ENCODE data around the gene MAP3K1. TPM values are rescaled to one million over a fixed set of nuclear protein-coding genes. Genes with fewer than 3 reads are reported as not detected.

MAP3K1 gene
- total RNA-seq, 1 donor from 2014 or later = 26.3 TPM

DNA sequence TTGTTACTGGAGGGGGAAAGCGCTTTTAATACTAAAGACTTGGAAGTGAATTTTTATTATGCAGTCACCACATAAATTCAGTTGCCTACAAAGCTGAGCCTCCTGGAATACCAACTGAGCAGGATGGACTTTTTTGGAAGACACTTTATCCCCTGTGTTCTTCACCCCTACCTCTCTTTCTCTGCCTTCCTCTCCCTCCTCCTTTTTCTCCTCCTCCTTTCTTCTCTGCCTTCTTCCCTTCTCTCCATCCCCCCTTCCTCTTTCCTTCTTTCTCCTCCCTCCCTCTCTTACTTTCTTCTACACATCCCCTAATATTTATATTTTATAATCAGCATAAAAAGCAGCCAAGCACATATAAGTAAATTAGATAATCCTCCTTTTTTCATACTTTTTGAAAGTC is 39.6 kb downstream of the MAP3K1 start:
- TF ChIP-seq, protein P1, sequence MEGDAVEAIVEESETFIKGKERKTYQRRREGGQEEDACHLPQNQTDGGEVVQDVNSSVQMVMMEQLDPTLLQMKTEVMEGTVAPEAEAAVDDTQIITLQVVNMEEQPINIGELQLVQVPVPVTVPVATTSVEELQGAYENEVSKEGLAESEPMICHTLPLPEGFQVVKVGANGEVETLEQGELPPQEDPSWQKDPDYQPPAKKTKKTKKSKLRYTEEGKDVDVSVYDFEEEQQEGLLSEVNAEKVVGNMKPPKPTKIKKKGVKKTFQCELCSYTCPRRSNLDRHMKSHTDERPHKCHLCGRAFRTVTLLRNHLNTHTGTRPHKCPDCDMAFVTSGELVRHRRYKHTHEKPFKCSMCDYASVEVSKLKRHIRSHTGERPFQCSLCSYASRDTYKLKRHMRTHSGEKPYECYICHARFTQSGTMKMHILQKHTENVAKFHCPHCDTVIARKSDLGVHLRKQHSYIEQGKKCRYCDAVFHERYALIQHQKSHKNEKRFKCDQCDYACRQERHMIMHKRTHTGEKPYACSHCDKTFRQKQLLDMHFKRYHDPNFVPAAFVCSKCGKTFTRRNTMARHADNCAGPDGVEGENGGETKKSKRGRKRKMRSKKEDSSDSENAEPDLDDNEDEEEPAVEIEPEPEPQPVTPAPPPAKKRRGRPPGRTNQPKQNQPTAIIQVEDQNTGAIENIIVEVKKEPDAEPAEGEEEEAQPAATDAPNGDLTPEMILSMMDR (conservative IDR thresholded peaks at IDR 0.05) = no peak
- H3K4me3 Mint-ChIP-seq = no peak overlapping the region
- no peaks in the 10 kb centered on the region for H3K9me3 Mint-ChIP-seq
- no peak for DNase-seq (ENCODE audit: low read depth, low spot score)
- peaks cover 21% of the 10 kb centered on the region for H3K4me1 Mint-ChIP-seq
- no peaks in the 10 kb centered on the region for H3K27me3 Mint-ChIP-seq (ENCODE audit: low read depth)
- H3K36me3 Mint-ChIP-seq (ENCODE audit: low read depth) = peaks cover 2% of the 10 kb centered on the region
- no peak overlapping the region for H3K27ac Mint-ChIP-seq (ENCODE audit: unreplicated experiment)

DNA sequence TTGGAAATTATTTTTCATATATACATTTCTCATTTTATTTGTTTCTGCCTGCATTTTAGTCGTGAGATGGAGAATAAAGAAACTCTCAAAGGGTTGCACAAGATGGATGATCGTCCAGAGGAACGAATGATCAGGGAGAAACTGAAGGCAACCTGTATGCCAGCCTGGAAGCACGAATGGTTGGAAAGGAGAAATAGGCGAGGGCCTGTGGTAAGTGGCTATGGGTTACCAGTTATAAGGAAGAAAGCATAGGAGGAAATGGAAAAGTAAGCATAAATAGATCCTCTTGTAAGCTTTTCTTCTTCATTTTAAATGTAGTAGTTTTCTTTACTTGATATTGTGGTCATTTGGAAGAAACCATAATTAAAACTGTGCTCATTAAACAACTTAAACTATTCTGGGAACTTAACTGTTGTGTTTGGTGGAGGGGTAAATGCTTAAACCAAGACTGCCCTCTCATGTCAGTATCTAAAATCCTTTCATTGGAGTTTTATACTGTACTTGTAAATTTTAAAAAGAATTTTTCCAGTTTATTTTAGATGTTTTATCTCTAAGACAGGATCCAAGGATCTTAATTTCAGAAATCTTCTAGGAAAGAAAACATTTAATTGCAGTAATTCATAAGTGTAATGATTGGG is 41.3 kb downstream of the MAP3K1 start:
- H3K27me3 Mint-ChIP-seq (ENCODE audit: low read depth) = no peaks in the 10 kb centered on the region

DNA sequence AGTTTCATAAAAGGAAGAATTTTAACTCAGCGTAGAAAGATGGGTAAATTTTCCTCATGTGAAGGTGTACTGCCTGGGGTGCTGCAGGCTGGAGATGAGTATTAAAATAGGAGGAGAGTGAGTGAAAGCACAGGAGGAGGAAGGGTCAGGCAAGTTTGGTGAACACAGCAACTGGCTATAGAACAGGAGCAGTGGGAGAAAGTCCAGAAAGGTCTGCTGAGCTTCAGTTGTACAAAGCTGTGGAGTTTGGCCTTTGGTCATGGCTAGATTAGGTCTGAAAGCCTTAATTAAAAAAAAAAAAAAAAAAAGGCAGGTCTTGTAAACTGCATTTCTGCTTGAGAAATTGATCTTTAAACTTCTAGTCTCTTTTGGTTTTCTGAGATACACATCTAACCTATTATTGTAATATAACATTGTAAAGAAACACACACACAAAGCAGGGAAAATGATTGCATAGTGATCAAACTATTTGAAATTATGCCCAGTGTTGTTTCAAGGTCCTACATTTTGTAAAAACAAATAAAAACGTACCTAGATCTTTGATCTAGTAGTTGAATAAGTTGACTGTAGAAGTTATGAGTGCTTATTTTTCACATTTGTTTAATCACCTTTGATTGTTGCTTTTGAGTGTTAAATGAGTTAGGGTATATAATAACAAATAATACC is 43.6 kb downstream of the MAP3K1 start:
- H3K4me1 Mint-ChIP-seq = peaks cover 10% of the 10 kb centered on the region
- H3K27me3 Mint-ChIP-seq (ENCODE audit: low read depth) = no peaks in the 10 kb centered on the region
- TF ChIP-seq, protein P1 (conservative IDR thresholded peaks at IDR 0.05) = no peak
- H3K4me3 Mint-ChIP-seq = no peak overlapping the region
- no peaks in the 10 kb centered on the region for H3K9me3 Mint-ChIP-seq
- DNase-seq (ENCODE audit: low read depth, low spot score) = no peak
- no peak overlapping the region for H3K27ac Mint-ChIP-seq (ENCODE audit: unreplicated experiment)
- peaks cover 14% of the 10 kb centered on the region for H3K36me3 Mint-ChIP-seq (ENCODE audit: low read depth)

More for the DNA sequence above, 41.3 kb downstream of the MAP3K1 start:
- no peaks in the 10 kb centered on the region for H3K9me3 Mint-ChIP-seq
- H3K27ac Mint-ChIP-seq (ENCODE audit: unreplicated experiment) = no peak overlapping the region
- H3K4me3 Mint-ChIP-seq = no peak overlapping the region
- peaks cover 17% of the 10 kb centered on the region for H3K4me1 Mint-ChIP-seq
- TF ChIP-seq, protein P1 (conservative IDR thresholded peaks at IDR 0.05) = no peak
- DNase-seq (ENCODE audit: low read depth, low spot score) = no peak
- H3K36me3 Mint-ChIP-seq (ENCODE audit: low read depth) = peaks cover 10% of the 10 kb centered on the region

DNA sequence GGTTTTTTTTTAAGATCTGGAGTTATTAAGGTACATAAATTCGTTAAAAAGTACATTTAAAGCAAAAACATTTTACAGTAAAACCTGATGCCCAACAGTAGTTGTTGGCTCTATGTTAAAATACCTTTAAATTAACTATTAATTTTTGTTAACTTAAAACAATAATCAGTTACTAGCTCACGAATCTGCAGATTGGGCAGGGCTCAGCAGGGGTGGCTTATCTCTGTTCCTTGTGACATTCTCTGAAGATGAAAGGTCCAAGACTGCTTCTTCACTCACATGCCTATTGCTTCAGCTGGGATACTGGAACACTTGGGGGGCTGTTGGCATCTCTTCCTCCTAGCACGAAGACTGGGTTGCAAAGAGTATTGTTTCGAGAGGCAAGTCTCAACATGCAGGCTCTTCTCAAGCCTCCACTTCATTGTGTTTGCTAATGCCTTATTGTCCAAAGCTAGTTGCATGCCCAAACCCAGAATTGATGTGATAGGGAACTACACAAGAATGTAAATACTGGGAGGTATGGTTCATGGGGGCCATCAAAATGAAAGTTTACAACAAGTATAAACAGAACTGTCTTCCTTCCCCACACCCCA is 46.6 kb downstream of the MAP3K1 start:
- H3K27ac Mint-ChIP-seq (ENCODE audit: unreplicated experiment) = no peak overlapping the region
- DNase-seq (ENCODE audit: low read depth, low spot score) = no peak
- H3K4me3 Mint-ChIP-seq = no peak overlapping the region
- H3K9me3 Mint-ChIP-seq = no peaks in the 10 kb centered on the region
- TF ChIP-seq, protein P1 (conservative IDR thresholded peaks at IDR 0.05) = no peak
- H3K4me1 Mint-ChIP-seq = no peaks in the 10 kb centered on the region
- H3K36me3 Mint-ChIP-seq (ENCODE audit: low read depth) = peaks cover 17% of the 10 kb centered on the region
- H3K27me3 Mint-ChIP-seq (ENCODE audit: low read depth) = no peaks in the 10 kb centered on the region

DNA sequence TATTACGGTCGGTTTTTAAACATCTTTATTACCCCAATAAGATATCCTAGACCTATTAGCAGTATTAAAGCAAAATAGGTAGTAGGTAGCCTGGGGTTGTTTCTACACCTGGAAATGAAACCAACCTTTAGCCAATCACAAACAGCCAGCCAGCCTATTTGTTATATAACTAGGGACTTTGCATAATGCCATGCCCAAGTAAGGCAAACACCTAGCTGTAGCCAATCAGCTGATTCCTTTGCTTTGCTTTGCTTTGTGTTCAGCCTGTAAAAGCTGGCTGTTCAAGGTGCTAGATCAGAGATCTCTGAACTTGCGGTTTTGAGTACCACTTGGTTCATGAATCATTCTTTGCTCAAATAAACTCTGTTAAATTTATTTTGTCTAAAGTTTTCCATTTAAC is 47.6 kb downstream of the MAP3K1 start:
- H3K9me3 Mint-ChIP-seq = no peaks in the 10 kb centered on the region

More for the DNA sequence above, 47.6 kb downstream of the MAP3K1 start:
- no peak for DNase-seq (ENCODE audit: low read depth, low spot score)
- H3K4me3 Mint-ChIP-seq = no peak overlapping the region
- no peak overlapping the region for H3K27ac Mint-ChIP-seq (ENCODE audit: unreplicated experiment)
- H3K4me1 Mint-ChIP-seq = no peaks in the 10 kb centered on the region
- peaks cover 17% of the 10 kb centered on the region for H3K36me3 Mint-ChIP-seq (ENCODE audit: low read depth)
- H3K27me3 Mint-ChIP-seq (ENCODE audit: low read depth) = no peaks in the 10 kb centered on the region
- TF ChIP-seq, protein P1 (conservative IDR thresholded peaks at IDR 0.05) = no peak

Data from neural crest cell (in vitro differentiated cells).